Naive thymus-derived CD4-positive, alpha-beta T cell (primary cell): ENCODE measurements around the gene GGN. TPM values are rescaled to one million over a fixed set of nuclear protein-coding genes. Genes with fewer than 3 reads are reported as not detected.
A peak's percentile ranks its signal among the peaks of the same experiment; 100 is the strongest.

Source experiments
- ATAC-seq: fragments of 150-1000 bp; cut with Tn5 transposase; 2 replicates; pipeline ENCODE4 v1.10.0; 2021; ENCODE audit warnings: mild to moderate bottlenecking, moderate library complexity
- CTCF ChIA-PET: fragments of 350-600 bp; sonication (Branson Sonifier 250); formaldehyde crosslinking; loops from one replicate; lab custom pipeline; 2021; ENCODE audit warnings: antibody characterized with exemption; lab: Charles Lee
- POLR2A ChIA-PET: fragments of 350-600 bp; sonication (Branson Sonifier 250); formaldehyde crosslinking; loops from one replicate; lab custom pipeline; 2021; ENCODE audit warnings: antibody characterized with exemption, inconsistent platforms; lab: Charles Lee
- DNase-seq, 9 donors: peaks; one replicate each; pipeline versions ENCODE4 v3.0.0 to v3.0.0-alpha.2; 2020 to 2022; ENCODE audit warnings: mixed read lengths in 1 of 9
- H3K27ac ChIP-seq: one replicate; pipeline ENCODE4 v1.7.0; 2013; ENCODE audit warnings: mild to moderate bottlenecking, low read depth, low read length, moderate library complexity
- H3K27me3 ChIP-seq, 2 donors: one replicate each; pipeline ENCODE4 v1.7.0; 2013; ENCODE audit warnings: low read length in 2 of 2, mild to moderate bottlenecking in 2 of 2, moderate library complexity in 2 of 2; ENCODE audit not compliant: control insufficient read depth in 2 of 2, insufficient read depth in 2 of 2
- H3K36me3 ChIP-seq, 3 experiments: 1 replicate in 2 of 3; 2 replicates in 1 of 3; pipeline ENCODE4 v1.7.0; 2013; ENCODE audit warnings: low read length in 3 of 3, mild to moderate bottlenecking in 3 of 3, moderate library complexity in 1 of 3; ENCODE audit not compliant: insufficient read depth in 3 of 3, control insufficient read depth in 2 of 3
- H3K4me1 ChIP-seq, 2 donors: one replicate each; pipeline ENCODE4 v1.7.0; 2013; ENCODE audit warnings: low read length in 2 of 2, mild to moderate bottlenecking in 2 of 2, moderate library complexity in 1 of 2; ENCODE audit not compliant: control insufficient read depth in 2 of 2, insufficient read depth in 2 of 2
- H3K4me3 ChIP-seq: 2 replicates; pipeline ENCODE4 v1.7.0; 2013; ENCODE audit warnings: mild to moderate bottlenecking, low read length
- H3K9me3 ChIP-seq, 3 experiments: 1 replicate in 2 of 3; 2 replicates in 1 of 3; pipeline ENCODE4 v1.7.0; 2013; ENCODE audit warnings: low read length in 3 of 3; ENCODE audit not compliant: control insufficient read depth in 2 of 3
- H3K27ac Mint-ChIP-seq, 9 donors: one replicate each; pipeline ENCODE4 v1.8.0; 2020 to 2022; ENCODE audit warnings: mixed read lengths in 9 of 9, mild to moderate bottlenecking in 8 of 9, moderate library complexity in 5 of 9, inconsistent platforms in 2 of 9
- H3K27me3 Mint-ChIP-seq, 5 donors: one replicate each; pipeline ENCODE4 v1.8.0; 2021 to 2022; ENCODE audit warnings: mixed read lengths in 5 of 5, mild to moderate bottlenecking in 1 of 5
- H3K36me3 Mint-ChIP-seq, 5 donors: one replicate each; pipeline ENCODE4 v1.8.0; 2020 to 2022; ENCODE audit warnings: mixed read lengths in 5 of 5, mild to moderate bottlenecking in 3 of 5, inconsistent platforms in 1 of 5
- H3K4me1 Mint-ChIP-seq, 7 donors: one replicate each; pipeline ENCODE4 v1.8.0; 2020 to 2022; ENCODE audit warnings: mixed read lengths in 7 of 7, mild to moderate bottlenecking in 3 of 7, inconsistent platforms in 1 of 7
- H3K4me3 Mint-ChIP-seq, 10 donors: one replicate each; pipeline ENCODE4 v1.8.0; 2020 to 2022; ENCODE audit warnings: mild to moderate bottlenecking in 10 of 10, mixed read lengths in 10 of 10, moderate library complexity in 6 of 10, inconsistent platforms in 2 of 10
- H3K9me3 Mint-ChIP-seq, 11 donors: one replicate each; pipeline ENCODE4 v1.8.0; 2020 to 2022; ENCODE audit warnings: mixed read lengths in 11 of 11, mild to moderate bottlenecking in 4 of 11, inconsistent platforms in 1 of 11, moderate library complexity in 1 of 11
- intact Hi-C, 2 donors: fragments of 100-400 bp; cut with micrococcal nuclease; formaldehyde crosslinking; loops; one replicate each; pipeline ENCODE4 v1.15.1; 2023
- polyA plus RNA-seq, 2 donors: library from polyadenylated mRNA; unstranded; fragments of 300-500 nt; fragmentation: Illumina TruSeq; gene quantifications; one replicate each; pipeline ENCODE4 v1.2.3, GENCODE V29; 2021
- total RNA-seq, 6 experiments: library from RNA in 5 of 6; stranded (reverse) in 5 of 6; gene quantifications; 1 replicate in 5 of 6; 2 replicates in 1 of 6; pipeline ENCODE4 v1.2.3 and lab custom pipeline; 2021 to 2026

Gene GGN
- total and polyA plus RNA-seq, 7 experiments from 2014 or later = 0.29 to 0.60 (median 0.39) TPM; not detected in 4

- Histone ChIP-seq H3K4me3 (no peak overlapping the region), H3K36me3 (no peaks in the 10 kb centered on the region), H3K27ac (no peak overlapping the region), H3K27me3 (no peaks in the 10 kb centered on the region), H3K9me3 (no peaks in the 10 kb centered on the region), H3K4me1 (peaks cover 11 to 33% of the 10 kb centered on the region in 2 donors)
- H3K4me3 Mint-ChIP-seq = no peak overlapping the region
- peaks cover 8 to 40% (median 34%) of the 10 kb centered on the region in 7 donors for H3K4me1 Mint-ChIP-seq
- peak overlapping the region in 1 of 9 donors; percentile 10 for H3K27ac Mint-ChIP-seq
- ChIA-PET CTCF (interaction anchor here (1.2 kb wide), 1 partner anchor 10 kb away, joined by 3 read pairs; the partner anchor contains the start of gene FAM98C), POLR2A (no interaction called here)
- DNase-seq (no peak), ATAC-seq (no peak)
- peaks cover 0 to 38% (median 13%) of the 10 kb centered on the region in 5 donors for H3K27me3 Mint-ChIP-seq
- H3K9me3 Mint-ChIP-seq = no peaks in the 10 kb centered on the region
- intact Hi-C loops = loop anchor here in 1 of 2 donors (10.0 kb wide), 1 partner anchor 952 kb away; the partner anchor contains the start of gene SAMD4B
- peaks cover 0 to 5% (median 0%) of the 10 kb centered on the region in 5 donors for H3K36me3 Mint-ChIP-seq
Measured at GRCh38 chr19:38392707-38393308, 5.0 kb upstream of the GGN start.

- peaks cover 18 to 41% of the 10 kb centered on the region in 2 donors for H3K4me1 ChIP-seq
- H3K36me3 Mint-ChIP-seq = peaks cover 0 to 8% (median 0%) of the 10 kb centered on the region in 5 donors
- H3K27me3 ChIP-seq = no peaks in the 10 kb centered on the region
- H3K9me3 ChIP-seq = no peaks in the 10 kb centered on the region
- ATAC-seq = no peak
- no peak overlapping the region for H3K4me3 Mint-ChIP-seq
- H3K4me1 Mint-ChIP-seq = peaks cover 14 to 45% (median 39%) of the 10 kb centered on the region in 7 donors
- no peaks in the 10 kb centered on the region for H3K36me3 ChIP-seq
- CTCF ChIA-PET = no interaction called here
- DNase-seq = no peak
- POLR2A ChIA-PET = no interaction called here
- no peak overlapping the region for H3K27ac Mint-ChIP-seq
- H3K9me3 Mint-ChIP-seq = peaks cover 0 to 2% (median 0%) of the 10 kb centered on the region in 11 donors
- intact Hi-C loops = loop anchor here in 1 of 2 donors (10.0 kb wide), 1 partner anchor 953 kb away; the partner anchor contains the start of gene SAMD4B
- peaks cover 0 to 40% (median 19%) of the 10 kb centered on the region in 5 donors for H3K27me3 Mint-ChIP-seq
- H3K27ac ChIP-seq = no peak overlapping the region
- H3K4me3 ChIP-seq = no peak overlapping the region
Measured at GRCh38 chr19:38391911-38392464, 4.2 kb upstream of the GGN start.

DNA sequence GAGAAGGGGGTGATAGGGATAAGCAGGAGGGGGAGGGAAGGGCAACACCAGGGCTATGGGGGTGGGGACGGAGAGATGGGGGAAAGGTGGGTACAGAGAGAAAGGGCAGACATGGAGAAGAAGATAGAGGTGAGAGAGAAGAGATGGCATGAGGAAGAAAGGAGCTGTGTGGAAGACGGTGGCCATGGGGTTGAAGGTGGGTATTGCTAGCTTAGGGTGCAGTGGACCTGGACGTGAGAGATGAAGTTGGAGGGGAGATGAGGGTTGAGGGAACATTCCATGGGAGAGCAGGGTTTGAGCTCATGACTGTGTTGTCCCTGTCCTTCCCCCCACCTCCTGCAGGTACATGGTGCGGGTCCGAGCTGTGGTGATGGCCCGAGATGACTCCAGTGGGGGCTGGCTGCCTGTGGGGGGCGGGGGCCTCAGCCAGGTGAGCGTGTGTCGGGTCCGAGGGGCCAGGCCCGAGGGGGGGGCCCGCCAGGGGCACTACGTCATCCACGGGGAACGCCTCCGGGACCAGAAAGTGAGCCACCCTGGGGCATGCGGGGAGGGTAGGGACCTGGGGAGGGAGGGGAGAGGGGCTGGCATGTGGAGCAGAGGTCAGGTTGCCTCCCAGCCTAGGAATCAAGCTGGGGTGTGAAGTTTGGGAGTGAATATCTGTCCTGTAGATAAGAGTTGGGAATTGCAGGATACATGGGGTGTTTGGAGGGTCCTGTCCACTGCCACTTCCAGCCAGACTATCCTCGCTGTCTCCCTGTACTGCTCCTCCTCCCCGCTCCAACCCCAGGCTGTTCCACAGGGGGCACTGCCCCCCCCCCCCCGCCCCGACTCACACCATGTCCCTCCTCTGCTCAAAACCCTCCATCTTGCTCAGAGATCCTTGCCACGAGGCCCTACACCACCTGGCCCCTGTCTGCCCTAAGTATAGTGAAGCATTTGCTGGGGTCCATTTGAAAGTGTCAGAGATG is 2.4 kb upstream of the GGN start:
- Mint-ChIP-seq H3K27me3 (peaks cover 0 to 40% (median 19%) of the 10 kb centered on the region in 5 donors), H3K4me1 (peaks cover 14 to 37% (median 30%) of the 10 kb centered on the region in 7 donors), H3K27ac (peak overlapping the region in 2 of 9 donors; percentile 25 to 79), H3K4me3 (peak overlapping the region in 9 of 10 donors; percentile 1 to 95 (median 52)), H3K9me3 (peaks cover 0 to 2% (median 0%) of the 10 kb centered on the region in 11 donors), H3K36me3 (peaks cover 0 to 6% (median 0%) of the 10 kb centered on the region in 5 donors)
- Histone ChIP-seq H3K9me3 (no peaks in the 10 kb centered on the region), H3K4me1 (peaks cover 17 to 44% of the 10 kb centered on the region in 2 donors), H3K27me3 (no peaks in the 10 kb centered on the region), H3K4me3 (no peak overlapping the region), H3K27ac (no peak overlapping the region), H3K36me3 (peaks cover 0 to 2% (median 0%) of the 10 kb centered on the region in 3 experiments)
- POLR2A ChIA-PET = interaction anchor here (1.1 to 1.7 kb wide), 4 partner anchors 13 to 16 kb away, joined by 3 to 5 read pairs (median 4); partner anchors contain the start of genes FAM98C and PSMD8
- DNase-seq = no peak
- CTCF ChIA-PET = interaction anchor here (0.6 to 1.0 kb wide), 4 partner anchors 16 to 498 kb away, joined by 3 to 4 read pairs (median 3); partner anchors contain the start of genes CATSPERG and PSMD8
- intact Hi-C loops = loop anchor here (5.0 to 10.0 kb wide), 2 partner anchors 73 to 955 kb away; partner anchors contain the start of genes KCNK6 (in 1 of the 2), SAMD4B (in 1 of the 2) and YIF1B (in 1 of the 2)
- ATAC-seq = no peak

GRCh38 chr19:38389101-38389925 is 1.5 kb upstream of the GGN start:
- Histone ChIP-seq H3K4me3 (peak overlapping the region; percentile 48), H3K4me1 (peaks cover 13 to 35% of the 10 kb centered on the region in 2 donors), H3K36me3 (peaks cover 0 to 11% (median 0%) of the 10 kb centered on the region in 3 experiments), H3K9me3 (no peaks in the 10 kb centered on the region), H3K27me3 (no peaks in the 10 kb centered on the region), H3K27ac (no peak overlapping the region)
- peaks cover 14 to 34% (median 26%) of the 10 kb centered on the region in 7 donors for H3K4me1 Mint-ChIP-seq
- peaks cover 5 to 43% (median 28%) of the 10 kb centered on the region in 5 donors for H3K27me3 Mint-ChIP-seq
- intact Hi-C loops = loop anchor here in 1 of 2 donors (5.0 kb wide), 1 partner anchor 72 kb away; the partner anchor contains the start of genes KCNK6 and YIF1B
- ATAC-seq (no peak), DNase-seq (no peak)
- ChIA-PET CTCF (interaction anchor here (0.8 to 1.0 kb wide), 2 partner anchors 15 to 53 kb away, joined by 3 to 4 read pairs; partner anchors contain the start of genes CATSPERG and PSMD8), POLR2A (interaction anchor here (1.1 to 2.9 kb wide), 5 partner anchors 13 to 15 kb away, joined by 3 to 11 read pairs (median 4); partner anchors contain the start of genes FAM98C and PSMD8)
- H3K36me3 Mint-ChIP-seq = peaks cover 0 to 9% (median 6%) of the 10 kb centered on the region in 5 donors
- H3K9me3 Mint-ChIP-seq = peaks cover 0 to 2% (median 0%) of the 10 kb centered on the region in 11 donors
- H3K27ac Mint-ChIP-seq = peak overlapping the region in 7 of 9 donors; percentile 21 to 79 (median 62)
- peak overlapping the region; percentile 50 to 95 (median 72) for H3K4me3 Mint-ChIP-seq

DNA sequence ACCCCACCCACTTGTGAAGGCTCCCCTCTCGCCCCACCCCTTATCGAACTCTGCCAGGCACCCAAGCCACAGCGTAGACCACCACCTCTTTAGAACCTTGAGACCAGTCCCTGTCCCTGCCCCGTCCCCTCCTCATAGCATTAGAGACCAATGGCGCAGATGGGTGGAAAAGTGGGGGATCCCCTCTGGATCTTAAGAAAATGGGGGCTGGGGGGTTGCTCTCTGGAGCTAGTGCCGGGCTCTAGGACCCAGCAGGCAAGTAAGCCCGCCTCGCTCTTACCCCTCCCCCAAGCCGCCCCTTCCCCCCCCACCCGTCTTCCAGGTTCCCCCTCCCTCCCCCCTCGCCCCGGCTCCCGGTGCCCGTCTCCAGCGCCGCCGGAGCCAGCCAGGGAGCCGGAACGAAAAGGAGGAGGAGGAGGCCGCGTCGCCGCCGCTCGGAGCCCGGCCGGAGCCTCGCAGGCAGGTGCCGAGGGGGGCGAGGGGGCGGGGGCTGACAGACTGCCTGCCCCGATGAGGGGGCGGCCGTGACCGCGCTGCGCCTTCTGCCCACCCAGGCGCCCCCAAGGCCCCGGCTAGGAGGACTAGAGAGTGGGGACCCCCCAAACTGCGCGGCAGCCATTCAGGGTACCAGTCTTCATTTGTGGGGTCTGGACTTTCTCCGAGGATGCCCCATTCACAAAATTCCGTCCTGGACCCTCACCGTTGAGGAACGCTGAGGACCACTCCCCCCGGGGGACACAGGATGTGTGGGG is 691 bp upstream of the GGN start, which contains the start of gene SPRED3:
TSS of gene SPRED3 (plus strand) at position 349 of the 752 bp plus-strand sequence. CDS start 1,606 bp downstream, outside the sequence.
- Mint-ChIP-seq H3K4me1 (peaks cover 6 to 27% (median 21%) of the 10 kb centered on the region in 7 donors), H3K36me3 (peaks cover 0 to 16% (median 7%) of the 10 kb centered on the region in 5 donors), H3K27me3 (peaks cover 6 to 41% (median 30%) of the 10 kb centered on the region in 5 donors), H3K27ac (peak within 1 kb of the TSS in 8 of 9 donors; percentile 62 to 95 (median 84)), H3K4me3 (peak within 1 kb of the TSS; percentile 81 to 95 (median 91)), H3K9me3 (peaks cover 0 to 2% (median 0%) of the 10 kb centered on the region in 11 donors)
- ChIA-PET CTCF (interaction anchor here (1.6 to 1.8 kb wide), 2 partner anchors 14 to 246 kb away, joined by 4 to 9 read pairs; partner anchors contain the start of gene FAM98C), POLR2A (interaction anchor here (0.6 to 4.5 kb wide), 7 partner anchors 7 to 477 kb away, joined by 3 to 28 read pairs (median 11); partner anchors contain the start of genes FAM98C and PSMD8)
- H3K9me3 ChIP-seq = no peaks in the 10 kb centered on the region
- peak within 1 kb of the TSS; percentile 74 for H3K4me3 ChIP-seq
- no peaks in the 10 kb centered on the region for H3K27me3 ChIP-seq
- intact Hi-C loops = loop anchor here (1.0 to 5.0 kb wide), 8 partner anchors 14 to 542 kb away; partner anchors contain the start of genes FAM98C (in 1 of the 2), KCNK6 (in 1 of the 2), MRPS12 (in 1 of the 2) and PSMD8 (in 1 of the 2)
- no peak within 1 kb of the TSS for H3K27ac ChIP-seq
- DNase-seq = no peak
- H3K36me3 ChIP-seq = peaks cover 0 to 19% (median 1%) of the 10 kb centered on the region in 3 experiments
- peaks cover 13 to 34% of the 10 kb centered on the region in 2 donors for H3K4me1 ChIP-seq
- peak; percentile 1 for ATAC-seq
